H9 (cell line): ENCODE results near the gene UCP2. TPM values are rescaled to one million over a fixed set of nuclear protein-coding genes. Genes with fewer than 3 reads are reported as not detected.

ENCODE experiments used
- DNase-seq: peaks from one replicate; pipeline ENCODE4 v3.0.0-alpha.2; 2017
- H2AFZ ChIP-seq: one replicate; pipeline ENCODE4 v1.6.1; 2013; ENCODE audit warnings: mild to moderate bottlenecking, low read length, control low read depth, moderate library complexity
- H2AK5ac ChIP-seq: 2 replicates; pipeline ENCODE4 v1.6.1; 2013; ENCODE audit warnings: low read length, control low read depth, mixed read lengths; ENCODE audit not compliant: insufficient read length
- H2BK120ac ChIP-seq: one replicate; pipeline ENCODE4 v1.6.1; 2013; ENCODE audit warnings: low read depth, mild to moderate bottlenecking, low read length, control low read depth, inconsistent platforms; ENCODE audit not compliant: poor library complexity, severe bottlenecking
- H2BK12ac ChIP-seq: 2 replicates; pipeline ENCODE4 v1.6.1; 2013; ENCODE audit warnings: low read length, control low read depth, mixed read lengths, low read depth; ENCODE audit not compliant: insufficient read length
- H2BK15ac ChIP-seq: 2 replicates; pipeline ENCODE4 v1.6.1; 2013; ENCODE audit warnings: low read depth, low read length, control low read depth
- H2BK20ac ChIP-seq: one replicate; pipeline ENCODE4 v1.6.1; 2013; ENCODE audit warnings: low read depth, mild to moderate bottlenecking, low read length, control low read depth, inconsistent platforms; ENCODE audit not compliant: poor library complexity, severe bottlenecking
- H2BK5ac ChIP-seq: 2 replicates; pipeline ENCODE4 v1.6.1; 2013; ENCODE audit warnings: low read length, control low read depth, mixed read lengths; ENCODE audit not compliant: insufficient read length
- H3K14ac ChIP-seq: 2 replicates; pipeline ENCODE4 v1.6.1; 2013; ENCODE audit warnings: low read length, control low read depth; ENCODE audit not compliant: insufficient read depth
- H3K18ac ChIP-seq: 2 replicates; pipeline ENCODE4 v1.6.1; 2013; ENCODE audit warnings: low read depth, mild to moderate bottlenecking, mixed read lengths, low read length, control low read depth; ENCODE audit not compliant: insufficient read length
- H3K23ac ChIP-seq: 2 replicates; pipeline ENCODE4 v1.6.1; 2013; ENCODE audit warnings: low read length, control low read depth, mixed read lengths, low read depth; ENCODE audit not compliant: insufficient read length
- H3K23me2 ChIP-seq: 2 replicates; pipeline ENCODE4 v1.6.1; 2013; ENCODE audit warnings: low read depth, mild to moderate bottlenecking, mixed read lengths, low read length, control low read depth; ENCODE audit not compliant: insufficient read length, poor library complexity, severe bottlenecking
- H3K27ac ChIP-seq: 2 replicates; pipeline ENCODE4 v1.5.1; 2013; ENCODE audit warnings: low read length, control low read depth, mixed read lengths, low read depth; ENCODE audit not compliant: insufficient read length
- H3K27me3 ChIP-seq: 2 replicates; pipeline ENCODE4 v1.6.1; 2013; ENCODE audit warnings: low read length, control low read depth, inconsistent platforms; ENCODE audit not compliant: insufficient read depth
- H3K4ac ChIP-seq: 2 replicates; pipeline ENCODE4 v1.6.1; 2013; ENCODE audit warnings: low read depth, mild to moderate bottlenecking, control low read depth, inconsistent platforms, low read length, moderate library complexity
- H3K4me1 ChIP-seq: 2 replicates; pipeline ENCODE4 v1.6.1; 2013; ENCODE audit warnings: low read length, control low read depth, inconsistent platforms; ENCODE audit not compliant: insufficient read depth
- H3K4me2 ChIP-seq: 2 replicates; pipeline ENCODE4 v1.6.1; 2013; ENCODE audit warnings: low read length, control low read depth, mixed read lengths; ENCODE audit not compliant: insufficient read length, insufficient read depth
- H3K56ac ChIP-seq: 2 replicates; pipeline ENCODE4 v1.6.1; 2013; ENCODE audit warnings: low read depth, mild to moderate bottlenecking, mixed read lengths, low read length, control low read depth; ENCODE audit not compliant: insufficient read length
- H3K79me1 ChIP-seq: 2 replicates; pipeline ENCODE4 v1.6.1; 2013; ENCODE audit warnings: low read depth, mild to moderate bottlenecking, moderate library complexity, low read length, control low read depth, inconsistent platforms; ENCODE audit not compliant: insufficient read depth, poor library complexity, severe bottlenecking
- H3K79me2 ChIP-seq: 2 replicates; pipeline ENCODE4 v1.6.1; 2013; ENCODE audit warnings: low read length, control low read depth, inconsistent platforms; ENCODE audit not compliant: insufficient read depth
- H3K9ac ChIP-seq: 2 replicates; pipeline ENCODE4 v1.6.1; 2013; ENCODE audit warnings: low read length, control low read depth, mixed read lengths; ENCODE audit not compliant: insufficient read length; ENCODE audit errors: extremely low read depth
- H3K9me3 ChIP-seq: one replicate; pipeline ENCODE4 v1.6.1; 2013; ENCODE audit warnings: low read depth, low read length, inconsistent platforms; ENCODE audit not compliant: control insufficient read depth
- H3T11ph ChIP-seq: one replicate; pipeline ENCODE4 v1.6.1; 2013; ENCODE audit warnings: mild to moderate bottlenecking, low read length, control low read depth, inconsistent platforms
- H4K20me1 ChIP-seq: one replicate; pipeline ENCODE4 v1.6.1; 2013; ENCODE audit not compliant: control insufficient read depth, insufficient read length, insufficient read depth
- H4K5ac ChIP-seq: 2 replicates; pipeline ENCODE4 v1.6.1; 2013; ENCODE audit warnings: low read depth, mild to moderate bottlenecking, mixed read lengths, low read length, control low read depth; ENCODE audit not compliant: insufficient read length
- H4K8ac ChIP-seq: replicated peaks from 2 replicates; pipeline ENCODE4 v1.6.1; 2013; ENCODE audit warnings: low read length, control low read depth, mixed read lengths, low read depth; ENCODE audit not compliant: insufficient read length
- H4K91ac ChIP-seq: 2 replicates; pipeline ENCODE4 v1.6.1; 2013; ENCODE audit warnings: low read depth, mild to moderate bottlenecking, moderate library complexity, mixed read lengths, low read length, control low read depth; ENCODE audit not compliant: insufficient read length
- H3K27ac Mint-ChIP-seq, 3 experiments: 2 replicates in 2 of 3; 3 replicates in 1 of 3; pipeline ENCODE4 v1.8.0; 2020 to 2021; ENCODE audit warnings: mixed read lengths in 3 of 3, mild to moderate bottlenecking in 1 of 3, moderate library complexity in 1 of 3
- H3K27me3 Mint-ChIP-seq: 2 replicates; pipeline ENCODE4 v1.8.0; 2021; ENCODE audit warnings: low read depth, mild to moderate bottlenecking, moderate library complexity, mixed read lengths
- H3K36me3 Mint-ChIP-seq, 3 experiments: 2 replicates in 2 of 3; 3 replicates in 1 of 3; pipeline ENCODE4 v1.8.0; 2020 to 2021; ENCODE audit warnings: low read depth in 3 of 3, mixed read lengths in 3 of 3; ENCODE audit not compliant: insufficient read depth in 1 of 3
- H3K4me1 Mint-ChIP-seq, 2 experiments: 2 replicates each; pipeline ENCODE4 v1.8.0; 2020; ENCODE audit warnings: mixed read lengths in 2 of 2
- H3K4me3 Mint-ChIP-seq, 2 experiments: 2 replicates in 1 of 2; 3 replicates in 1 of 2; pipeline ENCODE4 v1.8.0; 2020 to 2021; ENCODE audit warnings: mild to moderate bottlenecking in 2 of 2, mixed read lengths in 2 of 2, moderate library complexity in 1 of 2
- H3K9me3 Mint-ChIP-seq, 2 experiments: 2 replicates in 1 of 2; 3 replicates in 1 of 2; pipeline ENCODE4 v1.8.0; 2020; ENCODE audit warnings: mild to moderate bottlenecking in 2 of 2, mixed read lengths in 2 of 2, moderate library complexity in 1 of 2
- CTCF ChIP-seq: fragments of 200-600 bp; sonication (generic); conservative IDR thresholded peaks from 3 replicates; pipeline ENCODE4 v1.8.0; 2021; ENCODE audit warnings: antibody characterized with exemption, mild to moderate bottlenecking
- WGBS: extraction: QIAGEN DNeasy Blood & Tissue Kit; methylation state at CpG from one replicate; pipeline ENCODE4 v1.1.7; 2013; ENCODE audit warnings: missing lambda C conversion rate, low lambda C conversion rate, mixed read lengths; ENCODE audit not compliant: insufficient read length; ENCODE audit errors: extremely low coverage; 5-methylcytosine and 5-hydroxymethylcytosine counted together
- total RNA-seq: library from RNA; stranded (reverse); gene quantifications from 2 replicates; pipeline ENCODE4 v1.2.1, GENCODE V29; 2021

The UCP2 gene
- total RNA-seq, 1 experiment from 2014 or later: 62.1 TPM

- Histone ChIP-seq H3K23ac (no peak overlapping the region), H4K5ac (no peak overlapping the region), H3K4me2 (no peak overlapping the region), H3K18ac (no peak overlapping the region), H2BK120ac (no peak overlapping the region), H4K8ac (no peak overlapping the region), H3K14ac (no peak overlapping the region), H2AFZ (no peak overlapping the region), H3K4ac (no peak overlapping the region), H3K4me1 (no peaks in the 10 kb centered on the region), H3K9ac (no peak overlapping the region), H4K20me1 (no peaks in the 10 kb centered on the region), H2BK20ac (no peak overlapping the region), H3K27ac (no peak overlapping the region), H4K91ac (no peak overlapping the region), H2AK5ac (no peak overlapping the region), H2BK12ac (no peak overlapping the region), H3K9me3 (no peaks in the 10 kb centered on the region), H2BK5ac (no peak overlapping the region), H3K23me2 (no peaks in the 10 kb centered on the region), H3K27me3 (no peaks in the 10 kb centered on the region), H3K79me2 (no peaks in the 10 kb centered on the region), H3T11ph (no peak overlapping the region), H2BK15ac (no peak overlapping the region), H3K56ac (no peak overlapping the region), H3K79me1 (no peaks in the 10 kb centered on the region)
- Mint-ChIP-seq H3K9me3 (no peaks in the 10 kb centered on the region), H3K27me3 (no peaks in the 10 kb centered on the region), H3K27ac (no peak overlapping the region), H3K36me3 (peaks cover 0 to 16% (median 10%) of the 10 kb centered on the region in 3 experiments; a peak in 5 of 7 replicates), H3K4me3 (no peak overlapping the region), H3K4me1 (peaks cover 0 to 7% of the 10 kb centered on the region in 2 experiments; a peak in 2 of 4 replicates)
- DNase-seq: no peak
- no peak for TF ChIP-seq CTCF
- WGBS: no CpG with 5 or more reads among the region's 6 CpGs
These were observed 39.4 kb upstream of the UCP2 start for GRCh38 chr11:74021998-74022397.
